GM19043 (cell line): ENCODE measurements around the gene GPHN.

ENCODE experiments used
- ATAC-seq: cut with Tn5 transposase; IDR thresholded peaks from one replicate; pipeline ENCODE4 v1.9.1; 2021; ENCODE audit warnings: low read depth; ENCODE audit not compliant: unreplicated experiment

The GPHN gene

GRCh38 chr14:66596241-66596985 is 88.5 kb downstream of the GPHN start:
- no peak for ATAC-seq

- ATAC-seq: no peak
These were observed 92.5 kb downstream of the GPHN start for GRCh38 chr14:66600416-66600815.

GRCh38 chr14:66601932-66602578 is 94.1 kb downstream of the GPHN start:
- no peak for ATAC-seq

- no peak for ATAC-seq
These were observed 96.0 kb downstream of the GPHN start for GRCh38 chr14:66603945-66604344.

GRCh38 chr14:66606826-66607225 is 98.9 kb downstream of the GPHN start:
- no peak for ATAC-seq

GRCh38 chr14:66610154-66610563 is 102.2 kb downstream of the GPHN start:
- no peak for ATAC-seq

- ATAC-seq: no peak
These were observed 105.4 kb downstream of the GPHN start for GRCh38 chr14:66613344-66613743.

GRCh38 chr14:66619952-66620351 is 112.0 kb downstream of the GPHN start:
- no peak for ATAC-seq

GRCh38 chr14:66623838-66624237 is 115.9 kb downstream of the GPHN start:
- ATAC-seq: no peak

GRCh38 chr14:66624336-66624937 is 116.5 kb downstream of the GPHN start:
- ATAC-seq: no peak

GRCh38 chr14:66628636-66629035 is 120.7 kb downstream of the GPHN start:
- ATAC-seq: no peak

- no peak for ATAC-seq
These were observed 121.6 kb downstream of the GPHN start for GRCh38 chr14:66629499-66629898.

GRCh38 chr14:66634876-66635275 is 126.9 kb downstream of the GPHN start:
- no peak for ATAC-seq

- ATAC-seq: no peak
These were observed 127.5 kb downstream of the GPHN start for GRCh38 chr14:66635435-66635834.

GRCh38 chr14:66636240-66636639 is 128.3 kb downstream of the GPHN start:
- no peak for ATAC-seq

- ATAC-seq: no peak
These were observed 130.7 kb downstream of the GPHN start for GRCh38 chr14:66638689-66639088.

GRCh38 chr14:66641861-66642635 is 134.1 kb downstream of the GPHN start:
- ATAC-seq: no peak

- no peak for ATAC-seq
These were observed 135.4 kb downstream of the GPHN start for GRCh38 chr14:66643344-66643743.

- no peak for ATAC-seq
These were observed 137.8 kb downstream of the GPHN start for GRCh38 chr14:66645716-66646115.

GRCh38 chr14:66649498-66649897 is 141.6 kb downstream of the GPHN start:
- peak; percentile 67 for ATAC-seq

- peak; percentile 67 for ATAC-seq
These were observed 142.6 kb downstream of the GPHN start for GRCh38 chr14:66650491-66650911.
